ENCODE results near the gene DMGDH. TPM values are rescaled to one million over a fixed set of nuclear protein-coding genes. Genes with fewer than 3 reads are reported as not detected.
A peak's percentile ranks its signal among the peaks of the same experiment; 100 is the strongest.

The DMGDH gene
- total and polyA plus RNA-seq, 10 of the 15 experiments (the other 5 are each of a cell fraction or from before 2014, with no cell fraction given) = 0.22 to 1.5 (median 0.44) TPM; not detected in 3

DNA sequence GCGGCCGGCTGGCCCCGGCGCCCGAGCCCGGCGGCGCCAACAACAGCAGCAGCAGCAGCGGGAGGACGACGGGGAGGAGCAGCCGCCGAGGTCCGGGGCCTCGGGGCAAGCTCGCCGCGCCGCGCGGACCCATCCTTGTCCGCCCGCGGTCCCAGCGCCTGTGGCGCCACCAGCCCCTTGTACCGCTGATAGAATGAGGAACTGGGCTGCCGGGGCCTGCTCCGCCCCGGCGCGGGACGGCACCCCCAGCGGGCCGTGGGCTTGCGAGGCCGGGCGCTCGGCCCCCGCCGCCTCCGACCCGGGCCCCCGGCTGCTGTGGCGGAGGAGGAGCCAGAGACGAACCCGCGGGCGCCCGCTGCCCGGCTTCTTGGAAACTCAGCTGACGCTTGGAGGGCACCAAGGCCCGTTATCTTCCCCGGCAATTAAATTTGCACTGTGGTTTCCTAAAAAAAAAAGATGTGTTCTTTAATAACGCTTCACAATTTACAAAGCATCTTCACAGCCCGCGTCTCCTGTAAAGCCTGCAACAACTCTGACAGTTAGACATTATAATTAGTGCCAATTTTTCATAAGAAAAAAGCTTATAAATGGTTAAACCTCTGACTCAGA is 84.3 kb downstream of the DMGDH start, which contains the start of gene ARSB (continued):
- TF ChIP-seq SREBF1 (IDR thresholded peaks at IDR 0.05; ENCODE audit: low read length) (no peak), NFXL1 (IDR thresholded peaks at IDR 0.05; ENCODE audit: borderline replicate concordance) (peak; percentile 85; the same call in 1 of the 2 replicates), ETV6 (conservative IDR thresholded peaks at IDR 0.05 in 1 of 2, IDR thresholded peaks at IDR 0.05 in 1 of 2; ENCODE audit: borderline replicate concordance in 1 of 2, low read depth in 1 of 2) (no peak; a peak in 1 of 4 replicates), CHD1 (IDR thresholded peaks at IDR 0.05; ENCODE audit: low read depth, low read length) (peak; percentile 38; the same call in 1 of the 2 replicates), RAD51 (IDR thresholded peaks at IDR 0.05) (no peak), POLR2AphosphoS5 (IDR thresholded peaks at IDR 0.05; ENCODE audit: low read length) (peak; percentile 69; the same call in 1 of the 2 replicates), EP300 (IDR thresholded peaks at IDR 0.05; ENCODE audit: borderline replicate concordance in 1 of 2, control insufficient read depth in 1 of 2, low read depth in 2 of 2, low read length in 2 of 2) (0 out of 4 replicates have a peak, but pooled peaks of 1 of the 2 experiments have one; percentile 28)
- TF ChIP-seq, protein P1, sequence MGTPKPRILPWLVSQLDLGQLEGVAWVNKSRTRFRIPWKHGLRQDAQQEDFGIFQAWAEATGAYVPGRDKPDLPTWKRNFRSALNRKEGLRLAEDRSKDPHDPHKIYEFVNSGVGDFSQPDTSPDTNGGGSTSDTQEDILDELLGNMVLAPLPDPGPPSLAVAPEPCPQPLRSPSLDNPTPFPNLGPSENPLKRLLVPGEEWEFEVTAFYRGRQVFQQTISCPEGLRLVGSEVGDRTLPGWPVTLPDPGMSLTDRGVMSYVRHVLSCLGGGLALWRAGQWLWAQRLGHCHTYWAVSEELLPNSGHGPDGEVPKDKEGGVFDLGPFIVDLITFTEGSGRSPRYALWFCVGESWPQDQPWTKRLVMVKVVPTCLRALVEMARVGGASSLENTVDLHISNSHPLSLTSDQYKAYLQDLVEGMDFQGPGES (IDR thresholded peaks at IDR 0.05) = 0 out of 2 replicates have a peak, but pooled peaks have one; percentile 12

DNA sequence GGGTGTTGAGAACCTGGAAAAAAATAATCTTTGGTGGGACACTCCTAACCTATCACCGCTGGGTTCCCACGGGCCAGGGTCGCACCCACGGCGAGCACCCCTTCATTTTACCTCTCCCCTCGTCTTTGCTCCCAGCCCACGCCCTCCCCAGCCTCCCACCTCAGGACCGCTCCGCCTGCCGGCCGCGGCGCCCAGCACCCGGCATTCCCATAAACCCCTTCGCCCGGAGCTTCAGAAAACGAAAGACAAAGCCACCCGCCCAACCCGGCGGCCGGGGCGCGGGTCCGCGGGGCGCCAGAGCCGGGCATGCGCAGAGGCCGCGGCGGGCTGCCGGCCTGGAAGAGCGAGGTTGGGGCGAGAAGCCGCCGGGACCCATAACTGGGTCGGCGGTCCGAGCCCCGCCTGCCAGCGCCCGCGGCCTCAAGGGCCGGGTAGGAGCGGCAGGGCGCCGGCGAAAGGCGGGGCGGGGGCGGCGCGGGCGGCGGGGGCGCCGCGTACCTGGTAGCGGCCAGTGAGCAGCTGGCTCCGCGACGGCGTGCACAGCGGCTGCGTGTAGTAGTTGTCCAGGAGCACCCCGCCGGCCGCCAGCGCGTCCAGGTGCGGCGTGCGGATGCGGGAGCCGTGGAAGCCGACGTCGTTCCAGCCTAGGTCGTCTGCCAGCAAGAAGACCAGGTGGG is 84.9 kb downstream of the DMGDH start:
- 1% methylated on average over 44 of the region's 79 CpGs for WGBS (ENCODE audit: insufficient coverage, insufficient replicate concordance, low lambda C conversion rate, missing lambda C conversion rate)
- no TSS peak for BruUV-seq (replicated peaks)
- in situ Hi-C loops (cut with MboI) (no loop called here), intact Hi-C loops (cut with micrococcal nuclease; ENCODE audit: unreplicated experiment) (loop anchor here (2.0 to 5.0 kb wide), 3 partner anchors 38 to 257 kb away; partner anchors contain the start of gene JMY)
- SMC1A ChIA-PET (ENCODE audit: uncharacterized antibody, unreplicated experiment) = interaction anchor here (0.5 to 3.7 kb wide), 12 partner anchors 27 to 624 kb away, joined by 3 to 22 read pairs (median 3); no protein-coding TSS in a partner anchor
- POLR2A ChIA-PET = interaction anchor here (0.6 to 1.4 kb wide), 3 partner anchors 24 to 80 kb away, joined by 3 to 5 read pairs (median 3); no protein-coding TSS in a partner anchor
- no peak for DNase-seq (ENCODE audit: low read depth, low spot score)
- Histone ChIP-seq H3K4me1 (ENCODE audit: control insufficient read depth, insufficient read depth, low read length) (peaks cover 15% of the 10 kb centered on the region; the same call in 1 of the 2 replicates), H2AFZ (ENCODE audit: control insufficient read depth, low read depth, low read length) (peak overlapping the region; percentile 83), H3K9ac (ENCODE audit: control insufficient read depth, insufficient read depth, low read length) (peak overlapping the region; percentile 85), H4K20me1 (ENCODE audit: control insufficient read depth, insufficient read depth) (no peaks in the 10 kb centered on the region), H3K4me3 (peak overlapping the region; percentile 94), H3K27me3 (replicated peaks in 1 of 2; ENCODE audit: control insufficient read depth in 2 of 2, insufficient read depth in 2 of 2, low read length in 1 of 2) (no peaks in the 10 kb centered on the region), H3K79me2 (ENCODE audit: control insufficient read depth, insufficient read depth, low read length) (peaks cover 15% of the 10 kb centered on the region), H3K36me3 (ENCODE audit: control insufficient read depth in 2 of 2, insufficient read depth in 2 of 2, low read length in 1 of 2) (no peaks in the 10 kb centered on the region), H3K9me3 (replicated peaks; ENCODE audit: control insufficient read depth, insufficient read depth, low read length) (no peaks in the 10 kb centered on the region), H3K27ac (ENCODE audit: control insufficient read depth, insufficient read depth) (peak overlapping the region; percentile 90), H3K4me2 (ENCODE audit: control insufficient read depth, insufficient read depth) (peak overlapping the region; percentile 90)
- no peak for FAIRE-seq
- CTCF ChIA-PET = interaction anchor here (0.7 to 4.6 kb wide), 8 partner anchors 8 to 341 kb away, joined by 3 to 61 read pairs (median 7); no protein-coding TSS in a partner anchor
- peak; percentile 54 for ATAC-seq
- RAD21 ChIA-PET (ENCODE audit: unreplicated experiment) = interaction anchor here (1.2 to 3.8 kb wide), 6 partner anchors 8 to 440 kb away, joined by 3 to 19 read pairs (median 5); no protein-coding TSS in a partner anchor
- TF ChIP-seq ZNF274 (IDR thresholded peaks at IDR 0.05; ENCODE audit: insufficient read depth, insufficient read length) (no peak), NFIC (IDR thresholded peaks at IDR 0.05; ENCODE audit: low read depth, low read length) (no peak), ATF7 (IDR thresholded peaks at IDR 0.05; ENCODE audit: low read depth) (no peak), EZH2 (IDR thresholded peaks at IDR 0.05; ENCODE audit: borderline replicate concordance, control insufficient read depth, low read depth, low read length) (no peak), NFXL1 (IDR thresholded peaks at IDR 0.05; ENCODE audit: borderline replicate concordance) (no peak), PAX8 (IDR thresholded peaks at IDR 0.05) (no peak)
- TF ChIP-seq, protein P2, sequence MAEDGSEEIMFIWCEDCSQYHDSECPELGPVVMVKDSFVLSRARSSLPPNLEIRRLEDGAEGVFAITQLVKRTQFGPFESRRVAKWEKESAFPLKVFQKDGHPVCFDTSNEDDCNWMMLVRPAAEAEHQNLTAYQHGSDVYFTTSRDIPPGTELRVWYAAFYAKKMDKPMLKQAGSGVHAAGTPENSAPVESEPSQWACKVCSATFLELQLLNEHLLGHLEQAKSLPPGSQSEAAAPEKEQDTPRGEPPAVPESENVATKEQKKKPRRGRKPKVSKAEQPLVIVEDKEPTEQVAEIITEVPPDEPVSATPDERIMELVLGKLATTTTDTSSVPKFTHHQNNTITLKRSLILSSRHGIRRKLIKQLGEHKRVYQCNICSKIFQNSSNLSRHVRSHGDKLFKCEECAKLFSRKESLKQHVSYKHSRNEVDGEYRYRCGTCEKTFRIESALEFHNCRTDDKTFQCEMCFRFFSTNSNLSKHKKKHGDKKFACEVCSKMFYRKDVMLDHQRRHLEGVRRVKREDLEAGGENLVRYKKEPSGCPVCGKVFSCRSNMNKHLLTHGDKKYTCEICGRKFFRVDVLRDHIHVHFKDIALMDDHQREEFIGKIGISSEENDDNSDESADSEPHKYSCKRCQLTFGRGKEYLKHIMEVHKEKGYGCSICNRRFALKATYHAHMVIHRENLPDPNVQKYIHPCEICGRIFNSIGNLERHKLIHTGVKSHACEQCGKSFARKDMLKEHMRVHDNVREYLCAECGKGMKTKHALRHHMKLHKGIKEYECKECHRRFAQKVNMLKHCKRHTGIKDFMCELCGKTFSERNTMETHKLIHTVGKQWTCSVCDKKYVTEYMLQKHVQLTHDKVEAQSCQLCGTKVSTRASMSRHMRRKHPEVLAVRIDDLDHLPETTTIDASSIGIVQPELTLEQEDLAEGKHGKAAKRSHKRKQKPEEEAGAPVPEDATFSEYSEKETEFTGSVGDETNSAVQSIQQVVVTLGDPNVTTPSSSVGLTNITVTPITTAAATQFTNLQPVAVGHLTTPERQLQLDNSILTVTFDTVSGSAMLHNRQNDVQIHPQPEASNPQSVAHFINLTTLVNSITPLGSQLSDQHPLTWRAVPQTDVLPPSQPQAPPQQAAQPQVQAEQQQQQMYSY (CRISPR knock-in tag; IDR thresholded peaks at IDR 0.05) = no peak

Data from GM12878 (cell line).